Measurements from ENCODE around the gene PTPRQ.

Gene PTPRQ

GRCh38 chr12:80565271-80565670 lies 121.2 kb downstream of the PTPRQ start:
- no peak for DNase-seq (ENCODE audit: low spot score)

- DNase-seq (ENCODE audit: low spot score) = no peak
Observed at GRCh38 chr12:80567401-80567800, 123.4 kb downstream of the PTPRQ start.

- no peak for DNase-seq (ENCODE audit: low spot score)
Observed at GRCh38 chr12:80576641-80577418, 132.8 kb downstream of the PTPRQ start.

GRCh38 chr12:80580254-80580653 lies 136.2 kb downstream of the PTPRQ start:
- no peak for DNase-seq (ENCODE audit: low spot score)

GRCh38 chr12:80581783-80582182 lies 137.7 kb downstream of the PTPRQ start:
- DNase-seq (ENCODE audit: low spot score) = no peak

GRCh38 chr12:80582431-80582830 lies 138.4 kb downstream of the PTPRQ start:
- no peak for DNase-seq (ENCODE audit: low spot score)

- no peak for DNase-seq (ENCODE audit: low spot score)
Observed at GRCh38 chr12:80589077-80589476, 145.0 kb downstream of the PTPRQ start.

GRCh38 chr12:80590085-80590484 lies 146.1 kb downstream of the PTPRQ start:
- no peak for DNase-seq (ENCODE audit: low spot score)

GRCh38 chr12:80593766-80594165 lies 149.7 kb downstream of the PTPRQ start:
- DNase-seq (ENCODE audit: low spot score) = no peak

- no peak for DNase-seq (ENCODE audit: low spot score)
Observed at GRCh38 chr12:80596509-80596908, 152.5 kb downstream of the PTPRQ start.

- DNase-seq (ENCODE audit: low spot score) = peak; percentile 41
Observed at GRCh38 chr12:80598004-80598606, 154.1 kb downstream of the PTPRQ start.

- DNase-seq (ENCODE audit: low spot score) = no peak
Observed at GRCh38 chr12:80602455-80602854, 158.4 kb downstream of the PTPRQ start.

GRCh38 chr12:80607361-80608135 lies 163.5 kb downstream of the PTPRQ start:
- no peak for DNase-seq (ENCODE audit: low spot score)

GRCh38 chr12:80617733-80618132 lies 173.7 kb downstream of the PTPRQ start:
- DNase-seq (ENCODE audit: low spot score) = no peak

- no peak for DNase-seq (ENCODE audit: low spot score)
Observed at GRCh38 chr12:80620281-80620680, 176.2 kb downstream of the PTPRQ start.

- no peak for DNase-seq (ENCODE audit: low spot score)
Observed at GRCh38 chr12:80622271-80622670, 178.2 kb downstream of the PTPRQ start.

GRCh38 chr12:80625051-80625450 lies 181.0 kb downstream of the PTPRQ start:
- no peak for DNase-seq (ENCODE audit: low spot score)

GRCh38 chr12:80625901-80626300 lies 181.9 kb downstream of the PTPRQ start:
- no peak for DNase-seq (ENCODE audit: low spot score)

- DNase-seq (ENCODE audit: low spot score) = no peak
Observed at GRCh38 chr12:80627782-80628181, 183.7 kb downstream of the PTPRQ start.

- DNase-seq (ENCODE audit: low spot score) = peak; percentile 11
Observed at GRCh38 chr12:80632835-80633234, 188.8 kb downstream of the PTPRQ start.

GRCh38 chr12:80634903-80635302 lies 190.9 kb downstream of the PTPRQ start:
- no peak for DNase-seq (ENCODE audit: low spot score)

- no peak for DNase-seq (ENCODE audit: low spot score)
Observed at GRCh38 chr12:80636832-80637231, 192.8 kb downstream of the PTPRQ start.

- DNase-seq (ENCODE audit: low spot score) = no peak
Observed at GRCh38 chr12:80641936-80642335, 197.9 kb downstream of the PTPRQ start.

Measured in LoVo (cell line).